Esophagus squamous epithelium (tissue), 5 donors: Measurements from ENCODE around the gene CCNL1. TPM values are rescaled to one million over a fixed set of nuclear protein-coding genes. Genes with fewer than 3 reads are reported as not detected.

Source experiments
- DNase-seq: peaks from one replicate; lab custom pipeline; 2025; lab: John Stamatoyannopoulos, UW
- H3K27ac ChIP-seq, 4 donors: fragments of 200-600 bp; sonication (generic); one replicate each; pipeline ENCODE4 v1.5.1; 2016 to 2019; ENCODE audit warnings: mild to moderate bottlenecking in 1 of 4
- H3K27me3 ChIP-seq, 4 donors: fragments of 200-600 bp; sonication (generic); 1 replicate in 3 of 4; 2 replicates in 1 of 4; pipeline versions ENCODE4 v1.5.1 to v1.6.0; 2017 to 2021; ENCODE audit warnings: antibody characterized with exemption in 1 of 4
- H3K36me3 ChIP-seq, 3 donors: fragments of 200-600 bp; sonication (generic); one replicate each; pipeline ENCODE4 v1.5.1; 2016 to 2019
- H3K4me1 ChIP-seq, 3 donors: fragments of 200-600 bp; sonication (generic); one replicate each; pipeline ENCODE4 v1.5.1; 2017 to 2019
- H3K4me3 ChIP-seq, 4 donors: fragments of 200-600 bp; sonication (generic); 1 replicate in 3 of 4; 2 replicates in 1 of 4; pipeline ENCODE4 v1.5.1; 2016 to 2019; ENCODE audit warnings: mild to moderate bottlenecking in 2 of 4, moderate library complexity in 1 of 4
- H3K9me3 ChIP-seq, 3 donors: fragments of 200-600 bp; sonication (generic); one replicate each; pipeline ENCODE4 v1.5.1; 2016 to 2019
- POLR2A ChIP-seq, 4 donors: fragments of 450-650 bp; IDR thresholded peaks; one replicate each; pipeline ENCODE4 v1.6.1; 2017; ENCODE audit warnings: antibody characterized with exemption in 4 of 4, mild to moderate bottlenecking in 4 of 4, moderate library complexity in 3 of 4
- WGBS, 2 donors: methylation state at CpG; one replicate each; pipeline ENCODE4 v1.1.5; 2018; 5-methylcytosine and 5-hydroxymethylcytosine counted together
- intact Hi-C: fragments of 100-400 bp; cut with DNase I; formaldehyde crosslinking; loops from one replicate; pipeline ENCODE4 v1.15.0; 2022
- total RNA-seq, 4 donors: library from RNA; depleted of rRNA; stranded (reverse); fragments of >200 nt; gene quantifications; one replicate each; pipeline ENCODE4 v1.1.0, GENCODE V29; 2016
- TF ChIP-seq, protein P1 (sequence below), 6 experiments: fragments of 450-650 bp in 4 of 6; fragments of 200-600 bp in 2 of 6; sonication (generic) in 2 of 6; IDR thresholded peaks; one replicate each; pipeline ENCODE4 v1.5.1; 2016 to 2019; ENCODE audit warnings: antibody characterized with exemption in 6 of 6, mild to moderate bottlenecking in 4 of 6, moderate library complexity in 4 of 6
- donor health status: DM: yes; HTN: yes; CAD: no.

Gene CCNL1
- total RNA-seq, 4 donors from 2014 or later = 51.0 to 185 (median 121) TPM

DNA sequence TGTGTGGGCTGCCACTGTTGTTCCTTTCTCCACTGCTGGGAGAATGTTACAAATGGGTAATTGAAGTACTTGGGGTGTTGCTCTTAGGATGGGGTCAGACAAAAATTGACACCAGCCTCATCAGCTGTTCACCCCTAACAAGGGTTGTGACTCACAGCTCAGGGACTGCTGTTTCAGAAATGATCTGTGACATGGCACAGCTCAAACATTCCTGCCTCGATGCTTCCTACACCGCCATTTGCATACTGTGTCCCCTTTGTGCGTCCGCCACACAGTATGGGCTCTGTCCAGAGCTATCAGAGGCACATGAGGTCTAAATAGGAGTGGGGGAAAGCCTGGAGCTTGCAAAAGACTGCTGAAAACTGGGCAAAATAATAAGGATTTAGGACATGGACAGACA lies 43.9 kb downstream of the CCNL1 start:
- no peak overlapping the region for H3K27ac ChIP-seq
- no peak for DNase-seq
- H3K9me3 ChIP-seq = no peaks in the 10 kb centered on the region
- no peaks in the 10 kb centered on the region for H3K4me1 ChIP-seq
- H3K4me3 ChIP-seq = no peak overlapping the region
- WGBS, 2 donors = 73 to 83% methylated on average over 4 of the region's 4 CpGs
- intact Hi-C loops = no loop called here
- peaks cover 0 to 22% (median 0%) of the 10 kb centered on the region in 4 donors for H3K27me3 ChIP-seq
- TF ChIP-seq, protein P1, sequence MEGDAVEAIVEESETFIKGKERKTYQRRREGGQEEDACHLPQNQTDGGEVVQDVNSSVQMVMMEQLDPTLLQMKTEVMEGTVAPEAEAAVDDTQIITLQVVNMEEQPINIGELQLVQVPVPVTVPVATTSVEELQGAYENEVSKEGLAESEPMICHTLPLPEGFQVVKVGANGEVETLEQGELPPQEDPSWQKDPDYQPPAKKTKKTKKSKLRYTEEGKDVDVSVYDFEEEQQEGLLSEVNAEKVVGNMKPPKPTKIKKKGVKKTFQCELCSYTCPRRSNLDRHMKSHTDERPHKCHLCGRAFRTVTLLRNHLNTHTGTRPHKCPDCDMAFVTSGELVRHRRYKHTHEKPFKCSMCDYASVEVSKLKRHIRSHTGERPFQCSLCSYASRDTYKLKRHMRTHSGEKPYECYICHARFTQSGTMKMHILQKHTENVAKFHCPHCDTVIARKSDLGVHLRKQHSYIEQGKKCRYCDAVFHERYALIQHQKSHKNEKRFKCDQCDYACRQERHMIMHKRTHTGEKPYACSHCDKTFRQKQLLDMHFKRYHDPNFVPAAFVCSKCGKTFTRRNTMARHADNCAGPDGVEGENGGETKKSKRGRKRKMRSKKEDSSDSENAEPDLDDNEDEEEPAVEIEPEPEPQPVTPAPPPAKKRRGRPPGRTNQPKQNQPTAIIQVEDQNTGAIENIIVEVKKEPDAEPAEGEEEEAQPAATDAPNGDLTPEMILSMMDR (IDR thresholded peaks at IDR 0.05) = no peak
- TF ChIP-seq POLR2A (IDR thresholded peaks at IDR 0.05) = no peak
- H3K36me3 ChIP-seq = no peaks in the 10 kb centered on the region

DNA sequence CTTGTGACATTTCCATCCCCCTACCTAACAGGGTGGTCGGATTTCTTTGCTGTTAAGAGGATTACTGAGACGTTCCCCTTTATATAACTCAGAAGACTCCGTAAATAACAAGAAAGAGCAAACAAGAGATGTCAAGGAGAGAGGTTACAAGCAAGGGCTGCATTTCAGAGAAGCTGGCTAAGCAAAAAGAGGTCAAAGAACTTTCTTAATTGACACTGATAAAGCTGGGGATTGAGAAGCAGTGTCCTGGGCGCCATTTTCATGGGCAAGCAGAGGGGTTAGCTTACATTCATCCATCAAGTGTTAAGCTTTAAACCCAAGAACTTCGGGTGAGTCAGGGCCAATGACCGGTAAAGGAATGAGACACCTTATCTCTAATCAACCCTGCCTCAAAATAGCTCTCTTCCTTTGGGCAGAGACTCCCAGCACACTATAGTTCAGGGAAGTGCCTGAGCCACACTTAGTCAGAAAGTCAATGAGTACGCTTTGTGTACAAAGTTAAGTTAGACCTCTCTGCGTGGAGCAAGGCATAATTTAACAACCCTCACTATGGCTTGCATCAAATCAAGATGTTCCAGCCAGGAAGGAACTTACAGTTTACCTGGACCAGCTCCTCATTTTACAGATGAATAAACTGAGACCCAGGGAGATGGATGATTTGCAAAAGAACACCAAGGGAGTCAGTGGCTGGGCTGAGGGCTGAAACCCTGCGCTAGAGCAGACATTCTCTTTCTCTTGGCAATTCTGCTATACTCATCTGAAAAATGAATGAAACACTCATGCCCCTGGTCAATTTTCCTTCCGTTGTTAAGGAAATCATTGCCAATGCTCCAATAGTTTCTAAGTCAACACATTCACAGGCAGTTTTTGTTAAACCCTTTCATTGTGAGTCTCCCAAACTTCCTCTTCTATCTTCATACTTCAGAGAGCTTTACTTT lies 44.6 kb downstream of the CCNL1 start:
- no peak overlapping the region for H3K27ac ChIP-seq
- TF ChIP-seq, protein P1 (IDR thresholded peaks at IDR 0.05) = no peak
- no peak for TF ChIP-seq POLR2A (IDR thresholded peaks at IDR 0.05)
- WGBS, 2 donors = 63 to 72% methylated on average over 10 of the region's 10 CpGs
- H3K4me3 ChIP-seq = no peak overlapping the region
- intact Hi-C loops = no loop called here
- peaks cover 0 to 20% (median 0%) of the 10 kb centered on the region in 4 donors for H3K27me3 ChIP-seq
- H3K36me3 ChIP-seq = no peaks in the 10 kb centered on the region
- DNase-seq = no peak
- no peaks in the 10 kb centered on the region for H3K9me3 ChIP-seq
- H3K4me1 ChIP-seq = no peaks in the 10 kb centered on the region

DNA sequence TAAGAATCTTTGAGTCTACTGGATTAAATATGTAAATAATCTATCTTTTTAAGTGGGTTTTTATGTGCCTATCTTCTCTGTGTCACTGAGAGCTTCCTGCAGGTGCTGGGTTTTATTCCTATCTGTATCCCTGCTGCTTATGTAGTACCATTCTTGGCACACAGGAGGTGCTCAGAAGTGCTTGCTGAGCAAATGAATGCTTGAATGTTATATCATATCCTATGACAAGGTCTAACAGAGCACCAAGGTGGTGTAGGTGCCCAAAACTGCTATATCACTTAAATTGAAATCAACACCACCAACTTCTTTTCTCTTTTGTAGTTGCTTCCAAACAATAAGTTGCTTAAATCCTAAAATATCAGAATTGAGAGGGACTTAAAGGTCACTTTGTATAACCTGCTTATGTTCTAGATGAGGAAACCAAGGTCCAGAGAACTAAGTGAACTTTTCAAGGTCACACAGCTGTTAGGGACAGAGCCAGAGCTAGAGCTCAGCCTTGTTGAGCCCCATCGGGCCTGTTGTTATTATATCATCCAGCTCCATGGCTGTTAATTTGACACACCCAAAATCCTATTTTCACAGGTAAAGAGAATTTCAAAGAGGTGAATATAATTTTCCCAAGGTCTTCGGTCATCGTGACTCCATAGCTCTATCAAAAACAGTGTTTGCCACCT lies 46.0 kb downstream of the CCNL1 start:
- Histone ChIP-seq H3K27ac (no peak overlapping the region), H3K27me3 (peaks cover 0 to 13% (median 0%) of the 10 kb centered on the region in 4 donors), H3K9me3 (no peaks in the 10 kb centered on the region), H3K4me1 (peaks cover 0 to 3% (median 0%) of the 10 kb centered on the region in 3 donors), H3K4me3 (no peak overlapping the region), H3K36me3 (no peaks in the 10 kb centered on the region)
- WGBS, 2 donors = 88 to 95% methylated on average over 3 of the region's 3 CpGs
- no peak for DNase-seq
- no peak for TF ChIP-seq POLR2A (IDR thresholded peaks at IDR 0.05)
- TF ChIP-seq, protein P1 (IDR thresholded peaks at IDR 0.05) = peak in 1 of 6 experiments; percentile 30
- intact Hi-C loops = no loop called here

DNA sequence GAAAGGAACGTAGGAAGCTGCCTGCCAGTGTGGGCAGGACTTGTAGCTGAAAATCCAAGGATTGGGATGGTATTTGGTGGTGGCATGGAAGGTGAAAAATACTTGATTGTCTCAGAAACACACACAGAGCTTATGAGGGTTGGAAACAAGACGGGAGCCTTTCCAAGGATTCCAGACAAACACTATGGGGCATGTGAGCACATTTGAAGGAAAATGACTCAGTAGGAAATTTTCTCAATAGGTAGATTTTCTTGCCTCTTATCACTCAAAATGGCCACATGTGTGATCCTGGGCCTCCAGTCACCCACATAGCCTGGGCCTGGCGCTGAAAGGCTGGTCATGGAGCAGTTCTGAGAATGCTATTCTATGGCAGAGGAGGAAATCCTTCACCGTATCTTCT lies 47.4 kb downstream of the CCNL1 start:
- TF ChIP-seq POLR2A (IDR thresholded peaks at IDR 0.05) = no peak
- TF ChIP-seq, protein P1 (IDR thresholded peaks at IDR 0.05) = no peak
- peaks cover 0 to 7% (median 0%) of the 10 kb centered on the region in 4 donors for H3K27me3 ChIP-seq
- no peak overlapping the region for H3K4me3 ChIP-seq
- no peaks in the 10 kb centered on the region for H3K9me3 ChIP-seq
- no peak for DNase-seq
- peaks cover 0 to 3% (median 2%) of the 10 kb centered on the region in 3 donors for H3K4me1 ChIP-seq
- 83 to 86% methylated on average over 4 of the region's 4 CpGs for WGBS, 2 donors
- intact Hi-C loops = no loop called here
- no peaks in the 10 kb centered on the region for H3K36me3 ChIP-seq
- no peak overlapping the region for H3K27ac ChIP-seq

DNA sequence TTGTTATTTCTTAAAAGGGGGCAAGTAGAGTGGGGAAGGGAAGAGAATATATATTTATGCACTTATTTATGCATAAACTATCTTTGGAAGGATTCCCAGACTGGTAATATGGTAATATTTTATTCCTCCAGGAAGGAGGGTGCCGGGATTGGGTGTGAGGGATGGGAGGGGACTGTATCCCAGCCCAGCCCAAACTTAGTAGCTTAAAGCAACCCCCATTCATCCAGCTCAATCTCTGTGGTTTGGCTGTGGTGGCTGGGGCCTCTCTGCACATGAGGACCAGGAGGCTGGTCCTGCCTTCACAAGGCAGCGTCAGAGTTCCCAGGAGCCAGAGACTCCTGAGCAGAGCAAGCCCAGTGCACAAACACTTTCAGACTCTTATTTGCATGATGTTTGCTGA lies 48.4 kb downstream of the CCNL1 start:
- TF ChIP-seq POLR2A (IDR thresholded peaks at IDR 0.05) = no peak
- TF ChIP-seq, protein P1 (IDR thresholded peaks at IDR 0.05) = no peak
- 25 to 53% methylated on average over 1 to 2 of the region's 2 CpGs for WGBS, 2 donors
- H3K4me1 ChIP-seq = peaks cover 0 to 3% (median 2%) of the 10 kb centered on the region in 3 donors

More for the DNA sequence above, 48.4 kb downstream of the CCNL1 start:
- no peaks in the 10 kb centered on the region for H3K36me3 ChIP-seq
- no peak overlapping the region for H3K27ac ChIP-seq
- intact Hi-C loops = no loop called here
- H3K4me3 ChIP-seq = no peak overlapping the region
- H3K27me3 ChIP-seq = peaks cover 0 to 7% (median 0%) of the 10 kb centered on the region in 4 donors
- DNase-seq = no peak
- no peaks in the 10 kb centered on the region for H3K9me3 ChIP-seq
